Measurements from ENCODE around the gene LCLAT1. TPM values are rescaled to one million over a fixed set of nuclear protein-coding genes. Genes with fewer than 3 reads are reported as not detected.

The LCLAT1 gene
- total and polyA plus RNA-seq, 2 of the 4 experiments (the other 2 are of a cell fraction): 7.5 to 11.5 TPM

DNA sequence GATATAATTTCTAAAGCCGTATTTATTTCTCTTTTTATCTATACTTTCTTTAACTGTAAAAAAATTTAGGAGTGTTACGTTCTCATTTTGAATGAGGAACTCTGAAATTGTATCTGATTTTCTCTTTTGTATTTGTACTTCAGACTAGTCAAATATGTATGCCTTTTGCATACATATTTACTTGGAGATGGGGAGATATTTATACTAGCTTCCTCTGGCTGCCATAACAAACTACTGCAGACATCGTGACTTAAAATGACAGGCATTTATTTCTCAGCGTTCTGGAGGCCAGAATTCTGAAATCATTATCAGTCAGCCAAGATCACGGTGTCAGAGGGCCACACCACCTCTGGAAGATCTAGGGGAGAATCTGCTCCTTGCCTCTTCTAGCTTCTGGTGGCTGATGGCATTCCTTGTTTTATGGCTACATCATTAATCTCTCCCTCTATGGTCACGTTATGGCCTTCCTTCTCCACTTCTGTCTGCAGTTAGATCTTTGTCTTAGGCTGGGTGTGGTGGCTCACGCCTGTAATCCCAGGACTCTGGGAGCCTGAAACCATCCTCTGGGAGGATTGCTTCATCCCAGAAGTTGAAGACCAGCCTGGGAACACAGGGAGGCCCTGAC is 8.2 kb downstream of the LCLAT1 start:
- peak overlapping the region; percentile 58; the same call in 2 of the 3 replicates for H2BK15ac ChIP-seq (ENCODE audit: low read depth, low read length)
- H3K23ac ChIP-seq (ENCODE audit: low read depth, low read length): peak overlapping the region; percentile 74; the same call in 1 of the 2 replicates
- peak overlapping the region; percentile 48 for H2BK120ac ChIP-seq (ENCODE audit: low read depth, low read length)
- no peaks in the 10 kb centered on the region for H4K20me1 ChIP-seq (ENCODE audit: insufficient read depth, low read length)
- ATAC-seq (ENCODE audit: low read depth) (peak; percentile 42; the same call in 1 of the 2 replicates), DNase-seq (no peak)
- H3K9me3 ChIP-seq (ENCODE audit: control insufficient read depth, insufficient read depth, low read length): no peaks in the 10 kb centered on the region
- CTCF ChIA-PET: interaction anchor here (1.0 kb wide), 1 partner anchor 239 kb away, joined by 3 read pairs; no protein-coding TSS in a partner anchor
- H2BK20ac ChIP-seq (ENCODE audit: low read depth, low read length): peak overlapping the region; percentile 80
- intact Hi-C loops (cut with micrococcal nuclease) (no loop called here), in situ Hi-C loops (cut with MboI; ENCODE audit: low sequenced_read_pairs) (no loop called here), dilution Hi-C loops (cut with HindIII; ENCODE audit: low sequenced_read_pairs, unreplicated experiment) (no loop called here)
- no peaks in the 10 kb centered on the region for H3K27me3 ChIP-seq (ENCODE audit: control insufficient read depth, insufficient read depth, low read length)
- H3K79me1 ChIP-seq (ENCODE audit: low read depth in 1 of 2, low read length in 2 of 2): peaks cover 49 to 71% of the 10 kb centered on the region in 2 experiments
- H3K56ac ChIP-seq (ENCODE audit: extremely low read depth, insufficient read depth, low read length): no peak overlapping the region
- TF ChIP-seq MAFK (IDR thresholded peaks at IDR 0.05; ENCODE audit: low read depth, low read length): no peak
- TF ChIP-seq RFX5 (IDR thresholded peaks at IDR 0.05; ENCODE audit: low read depth, low read length): no peak
- no peak for TF ChIP-seq NFE2L2 (IDR thresholded peaks at IDR 0.05; ENCODE audit: low read depth, low read length)
- TF ChIP-seq SMC3 (IDR thresholded peaks at IDR 0.05; ENCODE audit: low read depth, low read length): no peak
- TF ChIP-seq CHD1 (IDR thresholded peaks at IDR 0.05; ENCODE audit: low read depth, low read length): no peak
- no peak for TF ChIP-seq POLR2A (IDR thresholded peaks at IDR 0.05; ENCODE audit: low read depth, low read length)
- no peak for TF ChIP-seq USF2 (IDR thresholded peaks at IDR 0.05; ENCODE audit: low read depth, low read length)
- TF ChIP-seq RCOR1 (IDR thresholded peaks at IDR 0.05; ENCODE audit: insufficient replicate concordance, low read length): no peak
- H3K14ac ChIP-seq (replicated peaks; ENCODE audit: low read depth, low read length): peak overlapping the region; percentile 67
- no peak overlapping the region for H2AK9ac ChIP-seq (replicated peaks; ENCODE audit: low read depth, low read length, poor library complexity)
- peak overlapping the region; percentile 68 for H2AK5ac ChIP-seq (ENCODE audit: low read depth, low read length)
- H3K9me1 ChIP-seq (ENCODE audit: insufficient read depth, low read length): peaks cover 3% of the 10 kb centered on the region
- peaks cover 14% of the 10 kb centered on the region for H3K4me1 ChIP-seq (ENCODE audit: control insufficient read depth, insufficient read depth, low read length)
- POLR2A ChIA-PET (ENCODE audit: unreplicated experiment): no interaction called here
- peak overlapping the region; percentile 46 to 56 for H4K8ac ChIP-seq (ENCODE audit: low read depth in 2 of 2, low read length in 2 of 2)
- peak overlapping the region; percentile 57 for H2BK5ac ChIP-seq (ENCODE audit: low read depth, low read length, poor library complexity, severe bottlenecking)
- peak overlapping the region; percentile 64 for H3K18ac ChIP-seq (ENCODE audit: low read depth, low read length)
- no peaks in the 10 kb centered on the region for H3K36me3 ChIP-seq (ENCODE audit: control insufficient read depth, insufficient read depth, low read length)
- peak overlapping the region; percentile 77; the same call in 1 of the 2 replicates for H3K27ac ChIP-seq (ENCODE audit: insufficient read depth, low read length)
- WGBS, 2 experiments (ENCODE audit: extremely low coverage in 2 of 2, insufficient read length in 1 of 2): 40% methylated on average over 1 of the region's 7 CpGs; no CpG with 5 or more reads in 1 of the 2 experiments
- no peak overlapping the region for H3K4me3 ChIP-seq (ENCODE audit: insufficient read depth, low read depth, low read length)
- no TSS peak for BruUV-seq (replicated peaks)
- no peak overlapping the region for H3K4me2 ChIP-seq (ENCODE audit: low read depth, low read length)
- peak overlapping the region; percentile 49 for H4K91ac ChIP-seq (ENCODE audit: insufficient read depth, low read depth, low read length)
- H2AFZ ChIP-seq (replicated peaks; ENCODE audit: low read length, poor library complexity): no peak overlapping the region
- H3K9ac ChIP-seq (ENCODE audit: low read depth, low read length): no peak overlapping the region
- H3K4ac ChIP-seq (ENCODE audit: low read depth, low read length): peak overlapping the region; percentile 77
- peak overlapping the region; percentile 47 for H4K5ac ChIP-seq (ENCODE audit: low read depth, low read length)
